NT2/D1 (cell line): Measurements from ENCODE around the gene KRT37.

Experiments used
- YY1 ChIP-seq: IDR thresholded peaks from 2 replicates; pipeline ENCODE4 v1.6.1; 2011; ENCODE audit not compliant: insufficient read length, insufficient read depth
- ZNF274 ChIP-seq: IDR thresholded peaks from 2 replicates; pipeline ENCODE4 v1.6.1; 2011; ENCODE audit warnings: mild to moderate bottlenecking, low read depth, low read length

DNA sequence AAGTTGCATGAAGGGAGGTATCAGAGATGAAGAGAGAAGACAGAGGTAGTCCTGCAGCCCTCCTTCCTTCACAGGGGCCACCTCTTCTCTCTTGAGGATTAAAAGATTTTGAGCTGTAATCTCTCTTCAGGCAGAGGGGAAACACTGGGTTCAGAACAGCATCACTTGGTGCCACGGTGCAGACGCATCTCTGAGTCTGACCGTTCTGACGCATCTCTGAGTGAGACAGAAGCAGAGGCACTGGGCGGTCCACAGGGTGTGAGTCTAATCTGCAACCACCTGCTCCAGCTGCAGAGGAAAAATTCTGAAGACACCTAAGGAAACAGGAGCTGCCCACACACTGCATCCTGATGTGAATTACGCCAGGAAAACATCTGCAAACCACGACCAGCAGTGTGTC, 5.3 kb upstream of the KRT37 start:
- TF ChIP-seq ZNF274 (no peak), YY1 (no peak)
